ENCODE results near the gene SMIM17. TPM values are rescaled to one million over a fixed set of nuclear protein-coding genes. Genes with fewer than 3 reads are reported as not detected.

SMIM17 gene
- polyA plus RNA-seq, 3 donors, result not detected

GRCh38 chr19:56667311-56667870, 24.4 kb downstream of the SMIM17 start:
- H3K36me3 Mint-ChIP-seq, result peaks cover 8 to 10% of the 10 kb centered on the region in 2 donors
- intact Hi-C loops (cut with micrococcal nuclease), result no loop called here
- DNase-seq, result no peak
- Histone ChIP-seq H3K79me2 (ENCODE audit: insufficient read depth, low read length) (no peaks in the 10 kb centered on the region), H3K9ac (ENCODE audit: insufficient read depth, low read length, poor library complexity, severe bottlenecking) (no peak overlapping the region), H2AFZ (ENCODE audit: insufficient read depth, low read depth, low read length, poor library complexity, severe bottlenecking) (no peak overlapping the region), H3K4me2 (replicated peaks; ENCODE audit: extremely low read depth, low read length, poor library complexity, severe bottlenecking) (no peak overlapping the region), H3K36me3 (replicated peaks in 1 of 2; ENCODE audit: control insufficient read depth in 1 of 2, insufficient read depth in 2 of 2, low read length in 2 of 2) (no peaks in the 10 kb centered on the region), H3K4me3 (replicated peaks in 1 of 3; ENCODE audit: low read depth in 2 of 3, low read length in 3 of 3) (no peak overlapping the region), H3K27me3 (ENCODE audit: control insufficient read depth in 2 of 2, insufficient read depth in 2 of 2, low read length in 2 of 2) (no peaks in the 10 kb centered on the region), H3K9me3 (replicated peaks in 1 of 2; ENCODE audit: control insufficient read depth in 1 of 2, insufficient read depth in 1 of 2, low read length in 2 of 2) (peaks cover 72 to 89% of the 10 kb centered on the region in 2 donors), H4K20me1 (ENCODE audit: insufficient read depth, low read length) (no peaks in the 10 kb centered on the region), H3K4me1 (ENCODE audit: control insufficient read depth in 1 of 2, insufficient read depth in 2 of 2, low read length in 2 of 2) (peaks cover 12 to 18% of the 10 kb centered on the region in 2 donors), H3K27ac (ENCODE audit: low read depth in 1 of 2, low read length in 2 of 2) (no peak overlapping the region)
- peaks cover 0 to 3% (median 0%) of the 10 kb centered on the region in 3 donors for H3K27me3 Mint-ChIP-seq (ENCODE audit: low read depth in 3 of 3)
- no CpG with 5 or more reads among the region's 6 CpGs for WGBS (ENCODE audit: insufficient coverage)
- no peak for TF ChIP-seq CTCF (IDR thresholded peaks at IDR 0.05)
- H3K9me3 Mint-ChIP-seq, result peaks cover 59 to 90% (median 76%) of the 10 kb centered on the region in 7 donors
- peaks cover 13% of the 10 kb centered on the region for H3K4me1 Mint-ChIP-seq
- no peak overlapping the region for H3K4me3 Mint-ChIP-seq
- no peak overlapping the region for H3K27ac Mint-ChIP-seq

GRCh38 chr19:56668676-56669075, 25.7 kb downstream of the SMIM17 start:
- Mint-ChIP-seq H3K4me1 (peaks cover 13% of the 10 kb centered on the region), H3K27me3 (ENCODE audit: low read depth in 3 of 3) (peaks cover 0 to 3% (median 0%) of the 10 kb centered on the region in 3 donors), H3K27ac (no peak overlapping the region), H3K9me3 (peaks cover 49 to 80% (median 63%) of the 10 kb centered on the region in 7 donors), H3K4me3 (no peak overlapping the region), H3K36me3 (peaks cover 5 to 8% of the 10 kb centered on the region in 2 donors)
- H3K4me2 ChIP-seq (replicated peaks; ENCODE audit: extremely low read depth, low read length, poor library complexity, severe bottlenecking), result no peak overlapping the region
- peaks cover 60 to 77% of the 10 kb centered on the region in 2 donors for H3K9me3 ChIP-seq (replicated peaks in 1 of 2; ENCODE audit: control insufficient read depth in 1 of 2, insufficient read depth in 1 of 2, low read length in 2 of 2)
- no peak overlapping the region for H3K9ac ChIP-seq (ENCODE audit: insufficient read depth, low read length, poor library complexity, severe bottlenecking)
- H4K20me1 ChIP-seq (ENCODE audit: insufficient read depth, low read length), result no peaks in the 10 kb centered on the region
- WGBS (ENCODE audit: insufficient coverage), result 97% methylated on average over 9 of the region's 9 CpGs
- no peaks in the 10 kb centered on the region for H3K79me2 ChIP-seq (ENCODE audit: insufficient read depth, low read length)
- H2AFZ ChIP-seq (ENCODE audit: insufficient read depth, low read depth, low read length, poor library complexity, severe bottlenecking), result no peak overlapping the region
- DNase-seq, result no peak
- no peaks in the 10 kb centered on the region for H3K27me3 ChIP-seq (ENCODE audit: control insufficient read depth in 2 of 2, insufficient read depth in 2 of 2, low read length in 2 of 2)
- TF ChIP-seq CTCF (IDR thresholded peaks at IDR 0.05), result no peak
- no peak overlapping the region for H3K4me3 ChIP-seq (replicated peaks in 1 of 3; ENCODE audit: low read depth in 2 of 3, low read length in 3 of 3)
- H3K36me3 ChIP-seq (replicated peaks in 1 of 2; ENCODE audit: control insufficient read depth in 1 of 2, insufficient read depth in 2 of 2, low read length in 2 of 2), result no peaks in the 10 kb centered on the region
- intact Hi-C loops (cut with micrococcal nuclease), result no loop called here
- H3K27ac ChIP-seq (ENCODE audit: low read depth in 1 of 2, low read length in 2 of 2), result no peak overlapping the region
- peaks cover 12 to 18% of the 10 kb centered on the region in 2 donors for H3K4me1 ChIP-seq (ENCODE audit: control insufficient read depth in 1 of 2, insufficient read depth in 2 of 2, low read length in 2 of 2)

All from CD14-positive monocyte (primary cell).